Astrocyte (in vitro differentiated cells and primary cell): ENCODE measurements around the gene C19orf53. TPM values are rescaled to one million over a fixed set of nuclear protein-coding genes. Genes with fewer than 3 reads are reported as not detected.

Source experiments
- DNase-seq: peaks from one replicate; pipeline ENCODE4 v3.0.0-alpha.2; 2010; ENCODE audit warnings: low read depth
- FAIRE-seq: peaks from 2 replicates; lab custom pipeline; 2011; peaks lifted over from hg19 to GRCh38; lab: Jason Lieb, UNC
- H2AFZ ChIP-seq: 2 replicates; pipeline ENCODE4 v1.6.0; 2012; ENCODE audit warnings: low read depth, low read length, inconsistent platforms
- H3K27ac ChIP-seq: 2 replicates; pipeline ENCODE4 v1.5.1; 2011; ENCODE audit warnings: low read depth, low read length, inconsistent platforms
- H3K27me3 ChIP-seq: 2 replicates; pipeline ENCODE4 v1.6.0; 2011; ENCODE audit warnings: low read length, inconsistent platforms; ENCODE audit not compliant: insufficient read depth
- H3K36me3 ChIP-seq: 2 replicates; pipeline ENCODE4 v1.5.1; 2011; ENCODE audit warnings: low read length, inconsistent platforms; ENCODE audit not compliant: insufficient read depth
- H3K4me1 ChIP-seq: 2 replicates; pipeline ENCODE4 v1.5.1; 2011; ENCODE audit warnings: low read length, inconsistent platforms; ENCODE audit not compliant: insufficient read depth
- H3K4me2 ChIP-seq: 2 replicates; pipeline ENCODE4 v1.6.0; 2012; ENCODE audit warnings: low read length, inconsistent platforms
- H3K4me3 ChIP-seq: 2 replicates; pipeline ENCODE4 v1.5.1; 2011; ENCODE audit warnings: low read depth, mild to moderate bottlenecking, low read length, inconsistent platforms; ENCODE audit not compliant: insufficient read depth
- H3K79me2 ChIP-seq: 2 replicates; pipeline ENCODE4 v1.6.0; 2012; ENCODE audit warnings: mild to moderate bottlenecking, low read length, inconsistent platforms; ENCODE audit not compliant: insufficient read depth
- H3K9ac ChIP-seq: 2 replicates; pipeline ENCODE4 v1.6.0; 2012; ENCODE audit warnings: mild to moderate bottlenecking, low read length, inconsistent platforms
- H3K9me3 ChIP-seq: 2 replicates; pipeline ENCODE4 v1.5.1; 2012; ENCODE audit warnings: low read depth, mild to moderate bottlenecking, low read length, inconsistent platforms; ENCODE audit not compliant: insufficient read depth
- H4K20me1 ChIP-seq: 2 replicates; pipeline ENCODE4 v1.6.0; 2012; ENCODE audit warnings: low read length, inconsistent platforms; ENCODE audit not compliant: insufficient read depth
- H3K27ac Mint-ChIP-seq: one replicate; pipeline ENCODE4 v1.8.0; 2021; ENCODE audit warnings: mild to moderate bottlenecking, mixed read lengths; ENCODE audit not compliant: unreplicated experiment
- H3K27me3 Mint-ChIP-seq: one replicate; pipeline ENCODE4 v1.8.0; 2021; ENCODE audit warnings: low read depth, mixed read lengths; ENCODE audit not compliant: unreplicated experiment
- H3K36me3 Mint-ChIP-seq: one replicate; pipeline ENCODE4 v1.8.0; 2021; ENCODE audit warnings: low read depth, mixed read lengths; ENCODE audit not compliant: unreplicated experiment
- H3K4me1 Mint-ChIP-seq: one replicate; pipeline ENCODE4 v1.8.0; 2021; ENCODE audit warnings: low read depth, mixed read lengths; ENCODE audit not compliant: unreplicated experiment
- H3K4me3 Mint-ChIP-seq: one replicate; pipeline ENCODE4 v1.8.0; 2021; ENCODE audit warnings: mild to moderate bottlenecking, moderate library complexity, mixed read lengths; ENCODE audit not compliant: unreplicated experiment
- H3K9me3 Mint-ChIP-seq: one replicate; pipeline ENCODE4 v1.8.0; 2021; ENCODE audit warnings: mild to moderate bottlenecking, mixed read lengths; ENCODE audit not compliant: unreplicated experiment
- EZH2 ChIP-seq: IDR thresholded peaks from 2 replicates; pipeline ENCODE4 v1.6.1; 2012; ENCODE audit warnings: mild to moderate bottlenecking, low read length, inconsistent platforms; ENCODE audit not compliant: insufficient read depth
- total RNA-seq: library from RNA; stranded (reverse); gene quantifications from 2 replicates; pipeline ENCODE4 v1.2.1, GENCODE V29; 2021
- TF ChIP-seq, protein P1 (sequence below): IDR thresholded peaks from 2 replicates; pipeline ENCODE4 v1.5.1; 2011; ENCODE audit warnings: low read depth, mild to moderate bottlenecking, inconsistent platforms, low read length, moderate library complexity; ENCODE audit not compliant: insufficient read depth

Gene C19orf53
- total RNA-seq, 1 donor from 2014 or later: 138 TPM

DNA sequence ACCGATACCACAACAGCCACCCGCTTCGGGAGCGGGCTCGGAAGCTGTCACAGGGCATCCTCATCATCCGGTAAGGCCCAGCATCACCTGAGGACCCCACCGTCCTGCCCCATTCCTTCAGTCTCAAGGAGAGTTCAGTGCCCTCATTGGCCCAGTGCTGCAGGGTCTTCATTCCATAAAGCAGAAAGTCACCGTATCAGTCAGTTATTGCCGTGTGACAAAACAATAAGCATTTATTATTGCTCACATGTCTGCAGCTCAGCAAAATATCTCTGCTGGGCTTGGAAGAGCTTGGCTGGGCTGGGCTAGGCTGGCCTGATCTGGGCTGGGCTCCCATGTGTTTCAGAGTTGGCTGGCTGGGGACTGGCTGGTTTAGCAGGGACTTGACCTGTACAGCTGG, 18.0 kb upstream of the C19orf53 start:
- H2AFZ ChIP-seq: no peak overlapping the region
- no peak overlapping the region for H3K27ac ChIP-seq
- Mint-ChIP-seq H3K36me3 (peaks cover 25% of the 10 kb centered on the region), H3K4me3 (no peak overlapping the region), H3K9me3 (no peaks in the 10 kb centered on the region), H3K27me3 (no peaks in the 10 kb centered on the region), H3K27ac (no peak overlapping the region), H3K4me1 (no peaks in the 10 kb centered on the region)
- H3K9ac ChIP-seq: no peak overlapping the region
- TF ChIP-seq, protein P1, sequence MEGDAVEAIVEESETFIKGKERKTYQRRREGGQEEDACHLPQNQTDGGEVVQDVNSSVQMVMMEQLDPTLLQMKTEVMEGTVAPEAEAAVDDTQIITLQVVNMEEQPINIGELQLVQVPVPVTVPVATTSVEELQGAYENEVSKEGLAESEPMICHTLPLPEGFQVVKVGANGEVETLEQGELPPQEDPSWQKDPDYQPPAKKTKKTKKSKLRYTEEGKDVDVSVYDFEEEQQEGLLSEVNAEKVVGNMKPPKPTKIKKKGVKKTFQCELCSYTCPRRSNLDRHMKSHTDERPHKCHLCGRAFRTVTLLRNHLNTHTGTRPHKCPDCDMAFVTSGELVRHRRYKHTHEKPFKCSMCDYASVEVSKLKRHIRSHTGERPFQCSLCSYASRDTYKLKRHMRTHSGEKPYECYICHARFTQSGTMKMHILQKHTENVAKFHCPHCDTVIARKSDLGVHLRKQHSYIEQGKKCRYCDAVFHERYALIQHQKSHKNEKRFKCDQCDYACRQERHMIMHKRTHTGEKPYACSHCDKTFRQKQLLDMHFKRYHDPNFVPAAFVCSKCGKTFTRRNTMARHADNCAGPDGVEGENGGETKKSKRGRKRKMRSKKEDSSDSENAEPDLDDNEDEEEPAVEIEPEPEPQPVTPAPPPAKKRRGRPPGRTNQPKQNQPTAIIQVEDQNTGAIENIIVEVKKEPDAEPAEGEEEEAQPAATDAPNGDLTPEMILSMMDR: no peak
- TF ChIP-seq EZH2: no peak
- FAIRE-seq: no peak
- H3K27me3 ChIP-seq: no peaks in the 10 kb centered on the region
- no peaks in the 10 kb centered on the region for H3K9me3 ChIP-seq
- H3K79me2 ChIP-seq: no peaks in the 10 kb centered on the region
- no peaks in the 10 kb centered on the region for H3K4me1 ChIP-seq
- no peak for DNase-seq
- H3K4me3 ChIP-seq: no peak overlapping the region
- no peak overlapping the region for H3K4me2 ChIP-seq
- no peaks in the 10 kb centered on the region for H4K20me1 ChIP-seq
- peaks cover 37% of the 10 kb centered on the region for H3K36me3 ChIP-seq

DNA sequence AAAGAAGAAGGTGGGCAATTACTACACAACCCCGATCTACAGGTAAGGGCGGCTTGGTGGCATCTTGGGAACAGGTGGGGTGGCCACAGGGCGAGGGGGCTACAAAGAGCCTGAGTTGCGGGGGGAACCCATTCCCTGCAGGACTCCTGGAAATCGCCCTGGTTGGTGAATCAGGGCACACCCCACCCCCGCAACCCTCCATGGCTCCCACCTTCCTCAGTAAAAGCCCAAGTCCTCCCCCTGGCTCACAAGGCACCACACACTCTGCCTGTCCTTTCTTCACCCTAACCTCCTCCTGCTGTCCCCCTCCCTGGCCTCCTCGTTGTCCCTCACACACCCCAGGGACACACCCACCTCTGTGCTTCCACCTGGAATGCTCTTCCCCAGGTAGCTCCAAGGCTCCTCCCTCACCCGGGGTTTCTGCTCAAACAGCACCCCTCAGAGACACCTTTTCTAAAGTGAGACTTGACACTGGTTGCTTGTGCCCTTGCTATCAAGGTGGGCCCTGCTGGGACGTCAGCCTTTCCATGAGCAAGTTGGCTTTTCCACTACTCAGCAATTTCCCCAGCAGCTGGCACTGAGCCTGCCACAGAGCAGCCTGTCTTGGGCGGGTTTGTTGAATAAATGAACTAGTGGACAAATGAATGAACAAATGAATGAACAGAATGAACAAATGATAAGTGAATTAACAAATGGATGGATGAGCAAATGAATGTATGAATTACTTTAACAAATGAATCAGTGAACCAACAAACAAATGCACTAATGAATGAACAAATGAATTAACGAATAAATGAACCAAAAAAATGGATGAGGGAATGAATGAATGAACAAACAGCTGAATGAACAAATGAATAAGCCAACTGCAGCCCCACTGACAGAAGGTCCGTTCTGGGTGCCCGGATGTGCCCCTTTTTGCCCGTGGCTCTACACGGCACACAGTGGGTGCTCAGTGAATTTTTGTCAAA, 16.2 kb upstream of the C19orf53 start:
- Histone ChIP-seq H4K20me1 (no peaks in the 10 kb centered on the region), H3K4me1 (no peaks in the 10 kb centered on the region), H3K4me3 (no peak overlapping the region), H3K27me3 (no peaks in the 10 kb centered on the region), H3K27ac (no peak overlapping the region), H3K4me2 (no peak overlapping the region), H3K9ac (no peak overlapping the region), H3K79me2 (no peaks in the 10 kb centered on the region), H2AFZ (no peak overlapping the region), H3K9me3 (no peaks in the 10 kb centered on the region), H3K36me3 (peaks cover 33% of the 10 kb centered on the region)
- TF ChIP-seq, protein P1: no peak
- TF ChIP-seq EZH2: no peak
- Mint-ChIP-seq H3K36me3 (peaks cover 27% of the 10 kb centered on the region), H3K4me1 (no peaks in the 10 kb centered on the region), H3K27ac (no peak overlapping the region), H3K27me3 (no peaks in the 10 kb centered on the region), H3K4me3 (no peak overlapping the region), H3K9me3 (no peaks in the 10 kb centered on the region)
- DNase-seq (no peak), FAIRE-seq (no peak)

DNA sequence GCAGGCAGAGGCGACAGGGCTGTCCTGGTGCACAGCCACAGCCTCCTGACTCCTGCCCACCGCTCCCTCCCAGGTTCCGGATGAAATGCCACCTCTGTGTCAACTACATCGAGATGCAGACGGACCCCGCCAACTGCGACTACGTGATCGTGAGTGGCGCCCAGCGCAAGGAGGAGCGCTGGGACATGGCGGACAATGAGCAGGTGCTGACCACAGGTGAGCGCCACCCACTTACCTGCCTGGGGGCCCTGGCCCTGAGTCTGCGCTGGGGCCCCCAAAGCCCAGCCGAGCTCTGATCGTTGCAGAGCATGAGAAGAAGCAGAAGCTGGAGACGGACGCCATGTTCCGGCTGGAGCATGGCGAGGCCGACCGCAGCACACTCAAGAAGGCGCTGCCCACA, 15.5 kb upstream of the C19orf53 start:
- H2AFZ ChIP-seq: no peak overlapping the region
- peaks cover 33% of the 10 kb centered on the region for H3K36me3 ChIP-seq

More for the DNA sequence above, 15.5 kb upstream of the C19orf53 start:
- Mint-ChIP-seq H3K27me3 (no peaks in the 10 kb centered on the region), H3K4me3 (no peak overlapping the region), H3K36me3 (peaks cover 25% of the 10 kb centered on the region), H3K27ac (no peak overlapping the region), H3K4me1 (no peaks in the 10 kb centered on the region), H3K9me3 (no peaks in the 10 kb centered on the region)
- H3K4me2 ChIP-seq: no peak overlapping the region
- H3K4me1 ChIP-seq: no peaks in the 10 kb centered on the region
- peaks cover 3% of the 10 kb centered on the region for H3K79me2 ChIP-seq
- H3K27ac ChIP-seq: no peak overlapping the region
- H3K27me3 ChIP-seq: no peaks in the 10 kb centered on the region
- DNase-seq: no peak
- H4K20me1 ChIP-seq: no peaks in the 10 kb centered on the region
- H3K9me3 ChIP-seq: no peaks in the 10 kb centered on the region
- TF ChIP-seq, protein P1: no peak
- no peak for TF ChIP-seq EZH2
- H3K9ac ChIP-seq: no peak overlapping the region
- no peak for FAIRE-seq
- no peak overlapping the region for H3K4me3 ChIP-seq
